Activated CD4-positive, alpha-beta T cell treated with anti-CD3 and anti-CD28 coated beads for 4 hours (primary cell): ENCODE results near the gene SPI1.
"Not testable (repeated sequence)": the region's sequence is repeated elsewhere in the genome, so short reads cannot be mapped to it uniquely, and the experiment has no call there.

Experiments
- DNase-seq, 2 donors: peaks; one replicate each; pipeline ENCODE4 v3.0.0-alpha.2; 2020

Gene SPI1

GRCh38 chr11:47337229-47337924, 41.0 kb downstream of the SPI1 start:
- no peak for DNase-seq

- no peak for DNase-seq
Measured at GRCh38 chr11:47336595-47336994, 41.8 kb downstream of the SPI1 start.

GRCh38 chr11:47335733-47336132, 42.6 kb downstream of the SPI1 start:
- DNase-seq: no peak

GRCh38 chr11:47334699-47335411, 43.5 kb downstream of the SPI1 start:
- not testable (repeated sequence) for DNase-seq

- no peak for DNase-seq
Measured at GRCh38 chr11:47333886-47334443, 44.4 kb downstream of the SPI1 start.

- no peak for DNase-seq
Measured at GRCh38 chr11:47333526-47333845, 44.9 kb downstream of the SPI1 start.

GRCh38 chr11:47332791-47333525, 45.4 kb downstream of the SPI1 start:
- no peak for DNase-seq

- DNase-seq: no peak
Measured at GRCh38 chr11:47332303-47332711, 46.0 kb downstream of the SPI1 start.

GRCh38 chr11:47331454-47332302, 46.7 kb downstream of the SPI1 start:
- no peak for DNase-seq

GRCh38 chr11:47329987-47330931, 48.1 kb downstream of the SPI1 start:
- no peak for DNase-seq

- no peak for DNase-seq
Measured at GRCh38 chr11:47329431-47329986, 48.8 kb downstream of the SPI1 start.

- DNase-seq: no peak
Measured at GRCh38 chr11:47328449-47329390, 49.6 kb downstream of the SPI1 start.

GRCh38 chr11:47327949-47328348, 50.4 kb downstream of the SPI1 start:
- DNase-seq: no peak

- DNase-seq: no peak
Measured at GRCh38 chr11:47327025-47327424, 51.3 kb downstream of the SPI1 start.

GRCh38 chr11:47326198-47326597, 52.1 kb downstream of the SPI1 start:
- no peak for DNase-seq

GRCh38 chr11:47325271-47326041, 52.9 kb downstream of the SPI1 start:
- DNase-seq: no peak

- no peak for DNase-seq
Measured at GRCh38 chr11:47324520-47324919, 53.8 kb downstream of the SPI1 start.

GRCh38 chr11:47318166-47318565, 60.2 kb downstream of the SPI1 start:
- no peak for DNase-seq
